GM19395 (cell line): ENCODE data around the gene SAMD13.

Source experiments
- ATAC-seq: cut with Tn5 transposase; IDR thresholded peaks from one replicate; pipeline ENCODE4 v1.9.1; 2021; ENCODE audit warnings: mild to moderate bottlenecking, moderate library complexity; ENCODE audit not compliant: unreplicated experiment

SAMD13 gene

GRCh38 chr1:84339503-84339902 lies 38.0 kb downstream of the SAMD13 start:
- no peak for ATAC-seq

GRCh38 chr1:84344286-84344685 lies 42.8 kb downstream of the SAMD13 start:
- no peak for ATAC-seq

GRCh38 chr1:84345220-84345619 lies 43.7 kb downstream of the SAMD13 start:
- no peak for ATAC-seq

- ATAC-seq = no peak
These were observed 45.9 kb downstream of the SAMD13 start for GRCh38 chr1:84347271-84347931.

GRCh38 chr1:84347932-84348555 lies 46.5 kb downstream of the SAMD13 start:
- ATAC-seq = no peak

- no peak for ATAC-seq
These were observed 47.3 kb downstream of the SAMD13 start for GRCh38 chr1:84348759-84349158.

- no peak for ATAC-seq
These were observed 48.6 kb downstream of the SAMD13 start for GRCh38 chr1:84350104-84350503.

- no peak for ATAC-seq
These were observed 49.0 kb downstream of the SAMD13 start for GRCh38 chr1:84350550-84350949.

GRCh38 chr1:84352298-84353106 lies 51.0 kb downstream of the SAMD13 start:
- ATAC-seq = no peak

- ATAC-seq = no peak
These were observed 52.2 kb downstream of the SAMD13 start for GRCh38 chr1:84353695-84354094.

GRCh38 chr1:84355556-84355955 lies 54.0 kb downstream of the SAMD13 start:
- no peak for ATAC-seq

GRCh38 chr1:84356881-84357280 lies 55.4 kb downstream of the SAMD13 start:
- ATAC-seq = no peak

GRCh38 chr1:84358695-84359094 lies 57.2 kb downstream of the SAMD13 start:
- no peak for ATAC-seq

- ATAC-seq = no peak
These were observed 58.8 kb downstream of the SAMD13 start for GRCh38 chr1:84360316-84360715.

GRCh38 chr1:84361796-84362195 lies 60.3 kb downstream of the SAMD13 start:
- no peak for ATAC-seq

- ATAC-seq = no peak
These were observed 61.5 kb downstream of the SAMD13 start for GRCh38 chr1:84363019-84363418.

- no peak for ATAC-seq
These were observed 62.1 kb downstream of the SAMD13 start for GRCh38 chr1:84363622-84364021.

GRCh38 chr1:84365225-84366221 lies 64.0 kb downstream of the SAMD13 start:
- no peak for ATAC-seq

- no peak for ATAC-seq
These were observed 65.3 kb downstream of the SAMD13 start for GRCh38 chr1:84366786-84367185.

- no peak for ATAC-seq
These were observed 65.7 kb downstream of the SAMD13 start for GRCh38 chr1:84367219-84367618.

- no peak for ATAC-seq
These were observed 66.9 kb downstream of the SAMD13 start for GRCh38 chr1:84368441-84368840.
